Measurements from ENCODE around the gene TARBP1. TPM values are rescaled to one million over a fixed set of nuclear protein-coding genes. Genes with fewer than 3 reads are reported as not detected.

The TARBP1 gene, protein sequence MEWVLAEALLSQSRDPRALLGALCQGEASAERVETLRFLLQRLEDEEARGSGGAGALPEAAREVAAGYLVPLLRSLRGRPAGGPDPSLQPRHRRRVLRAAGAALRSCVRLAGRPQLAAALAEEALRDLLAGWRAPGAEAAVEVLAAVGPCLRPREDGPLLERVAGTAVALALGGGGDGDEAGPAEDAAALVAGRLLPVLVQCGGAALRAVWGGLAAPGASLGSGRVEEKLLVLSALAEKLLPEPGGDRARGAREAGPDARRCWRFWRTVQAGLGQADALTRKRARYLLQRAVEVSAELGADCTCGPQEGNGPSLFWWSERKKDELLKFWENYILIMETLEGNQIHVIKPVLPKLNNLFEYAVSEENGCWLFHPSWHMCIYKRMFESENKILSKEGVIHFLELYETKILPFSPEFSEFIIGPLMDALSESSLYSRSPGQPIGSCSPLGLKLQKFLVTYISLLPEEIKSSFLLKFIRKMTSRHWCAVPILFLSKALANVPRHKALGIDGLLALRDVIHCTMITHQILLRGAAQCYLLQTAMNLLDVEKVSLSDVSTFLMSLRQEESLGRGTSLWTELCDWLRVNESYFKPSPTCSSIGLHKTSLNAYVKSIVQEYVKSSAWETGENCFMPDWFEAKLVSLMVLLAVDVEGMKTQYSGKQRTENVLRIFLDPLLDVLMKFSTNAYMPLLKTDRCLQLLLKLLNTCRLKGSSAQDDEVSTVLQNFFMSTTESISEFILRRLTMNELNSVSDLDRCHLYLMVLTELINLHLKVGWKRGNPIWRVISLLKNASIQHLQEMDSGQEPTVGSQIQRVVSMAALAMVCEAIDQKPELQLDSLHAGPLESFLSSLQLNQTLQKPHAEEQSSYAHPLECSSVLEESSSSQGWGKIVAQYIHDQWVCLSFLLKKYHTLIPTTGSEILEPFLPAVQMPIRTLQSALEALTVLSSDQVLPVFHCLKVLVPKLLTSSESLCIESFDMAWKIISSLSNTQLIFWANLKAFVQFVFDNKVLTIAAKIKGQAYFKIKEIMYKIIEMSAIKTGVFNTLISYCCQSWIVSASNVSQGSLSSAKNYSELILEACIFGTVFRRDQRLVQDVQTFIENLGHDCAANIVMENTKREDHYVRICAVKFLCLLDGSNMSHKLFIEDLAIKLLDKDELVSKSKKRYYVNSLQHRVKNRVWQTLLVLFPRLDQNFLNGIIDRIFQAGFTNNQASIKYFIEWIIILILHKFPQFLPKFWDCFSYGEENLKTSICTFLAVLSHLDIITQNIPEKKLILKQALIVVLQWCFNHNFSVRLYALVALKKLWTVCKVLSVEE (N-terminal part only)
- total RNA-seq: 10 to 100 TPM; 13.2 to 39.2 (median 27.6) TPM

DNA sequence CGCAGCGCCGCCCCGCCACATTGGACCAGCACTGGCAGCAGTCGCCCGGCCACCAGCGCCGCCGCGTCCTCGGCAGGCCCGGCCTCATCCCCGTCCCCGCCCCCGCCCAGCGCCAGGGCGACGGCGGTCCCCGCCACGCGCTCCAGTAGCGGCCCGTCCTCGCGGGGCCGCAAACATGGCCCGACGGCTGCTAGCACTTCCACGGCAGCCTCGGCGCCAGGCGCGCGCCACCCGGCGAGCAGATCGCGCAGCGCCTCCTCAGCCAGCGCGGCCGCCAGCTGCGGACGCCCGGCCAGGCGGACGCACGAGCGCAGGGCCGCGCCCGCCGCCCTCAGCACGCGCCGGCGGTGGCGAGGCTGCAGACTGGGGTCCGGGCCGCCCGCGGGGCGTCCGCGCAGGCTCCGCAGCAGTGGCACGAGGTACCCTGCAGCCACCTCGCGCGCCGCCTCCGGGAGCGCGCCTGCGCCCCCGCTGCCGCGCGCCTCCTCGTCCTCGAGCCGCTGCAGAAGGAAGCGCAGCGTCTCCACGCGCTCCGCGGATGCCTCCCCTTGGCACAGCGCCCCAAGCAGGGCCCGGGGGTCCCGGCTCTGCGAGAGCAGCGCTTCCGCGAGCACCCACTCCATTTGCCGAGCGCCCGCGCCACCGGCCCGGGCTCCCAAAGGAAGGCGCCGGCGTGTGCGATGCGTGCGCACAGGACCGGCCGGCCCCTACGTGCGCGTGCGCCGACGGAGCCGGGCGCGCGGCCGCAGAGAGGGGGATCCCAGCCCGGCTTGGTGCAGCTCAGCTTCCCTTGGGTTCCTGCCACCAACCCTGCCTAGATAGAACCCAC lies at the start of gene TARBP1:
Gene TARBP1 (minus strand): TSS at position 699 of the 829 bp plus-strand sequence. CDS start 76 bp downstream, at position 623.
- peaks cover 0 to 28% (median 0%) of the 10 kb centered on the region in 3 donors for H3K4me1 ChIP-seq
- H3K9me3 ChIP-seq: no peaks in the 10 kb centered on the region
- intact Hi-C loops (cut with DNase I): no loop called here
- no peaks in the 10 kb centered on the region for H3K36me3 ChIP-seq
- peak within 1 kb of the TSS; percentile 72 to 94 (median 86) for H3K4me3 ChIP-seq
- no peak for DNase-seq
- H3K27ac ChIP-seq: peak within 1 kb of the TSS; percentile 87 to 98 (median 92)
- WGBS, 2 donors: 0% methylated on average over 19 of the region's 122 CpGs; no CpG with 5 or more reads in 1 of the 2 donors
- TF ChIP-seq, protein P1, sequence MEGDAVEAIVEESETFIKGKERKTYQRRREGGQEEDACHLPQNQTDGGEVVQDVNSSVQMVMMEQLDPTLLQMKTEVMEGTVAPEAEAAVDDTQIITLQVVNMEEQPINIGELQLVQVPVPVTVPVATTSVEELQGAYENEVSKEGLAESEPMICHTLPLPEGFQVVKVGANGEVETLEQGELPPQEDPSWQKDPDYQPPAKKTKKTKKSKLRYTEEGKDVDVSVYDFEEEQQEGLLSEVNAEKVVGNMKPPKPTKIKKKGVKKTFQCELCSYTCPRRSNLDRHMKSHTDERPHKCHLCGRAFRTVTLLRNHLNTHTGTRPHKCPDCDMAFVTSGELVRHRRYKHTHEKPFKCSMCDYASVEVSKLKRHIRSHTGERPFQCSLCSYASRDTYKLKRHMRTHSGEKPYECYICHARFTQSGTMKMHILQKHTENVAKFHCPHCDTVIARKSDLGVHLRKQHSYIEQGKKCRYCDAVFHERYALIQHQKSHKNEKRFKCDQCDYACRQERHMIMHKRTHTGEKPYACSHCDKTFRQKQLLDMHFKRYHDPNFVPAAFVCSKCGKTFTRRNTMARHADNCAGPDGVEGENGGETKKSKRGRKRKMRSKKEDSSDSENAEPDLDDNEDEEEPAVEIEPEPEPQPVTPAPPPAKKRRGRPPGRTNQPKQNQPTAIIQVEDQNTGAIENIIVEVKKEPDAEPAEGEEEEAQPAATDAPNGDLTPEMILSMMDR (IDR thresholded peaks at IDR 0.05): peak in 2 of 6 experiments; percentile 27 to 35
- peak in 2 of 4 donors; percentile 39 to 76 for TF ChIP-seq POLR2A (IDR thresholded peaks at IDR 0.05)
- peaks cover 0 to 6% (median 0%) of the 10 kb centered on the region in 4 donors for H3K27me3 ChIP-seq

DNA sequence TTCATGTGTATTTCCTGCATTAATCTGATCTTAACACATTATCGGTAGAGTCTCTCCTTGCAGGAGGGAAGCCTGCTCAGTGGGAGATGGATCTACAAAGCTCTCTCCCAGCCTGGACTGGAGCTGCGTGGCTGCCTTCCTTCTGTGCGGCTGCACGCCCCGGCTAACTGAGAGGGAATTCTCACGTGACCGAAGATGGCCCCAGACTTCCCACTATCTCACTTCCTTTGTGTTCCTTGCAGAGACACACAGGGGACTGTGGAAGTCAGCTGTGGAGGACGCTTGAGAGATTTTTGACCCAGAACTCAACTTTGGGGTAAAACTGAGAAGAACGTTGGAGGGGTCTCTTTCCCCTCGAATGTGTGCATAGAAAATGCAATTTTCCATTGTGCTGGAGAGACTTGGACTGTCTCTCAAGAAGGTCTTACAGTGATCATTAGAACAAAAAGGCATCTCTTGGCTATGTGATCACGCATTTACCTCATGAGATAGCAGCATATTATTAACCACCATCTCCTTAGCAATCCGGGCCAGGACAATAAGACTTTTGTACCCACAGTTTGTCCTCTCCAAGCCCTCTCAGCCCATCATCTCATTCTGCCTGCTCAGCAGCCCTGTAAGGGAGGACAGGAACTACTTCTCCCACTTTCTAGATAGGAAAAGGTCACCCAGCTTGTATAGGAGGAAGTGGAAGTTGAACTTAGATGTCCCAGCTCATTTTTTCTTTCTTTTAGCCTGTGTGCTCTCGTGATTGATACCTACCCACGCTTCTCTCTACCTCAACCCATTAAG lies 49.3 kb upstream of the TARBP1 start:
- DNase-seq: no peak
- WGBS, 2 donors: 74 to 82% methylated on average over 9 to 14 of the region's 14 CpGs
- no peaks in the 10 kb centered on the region for H3K36me3 ChIP-seq
- no peaks in the 10 kb centered on the region for H3K27me3 ChIP-seq
- no peak for TF ChIP-seq POLR2A (IDR thresholded peaks at IDR 0.05)
- TF ChIP-seq, protein P1 (IDR thresholded peaks at IDR 0.05): no peak
- H3K9me3 ChIP-seq: no peaks in the 10 kb centered on the region
- no peak overlapping the region for H3K4me3 ChIP-seq
- intact Hi-C loops (cut with DNase I): no loop called here
- H3K4me1 ChIP-seq: peaks cover 40 to 70% (median 52%) of the 10 kb centered on the region in 3 donors
- H3K27ac ChIP-seq: peak overlapping the region in 3 of 4 donors; percentile 60 to 99 (median 98)

DNA sequence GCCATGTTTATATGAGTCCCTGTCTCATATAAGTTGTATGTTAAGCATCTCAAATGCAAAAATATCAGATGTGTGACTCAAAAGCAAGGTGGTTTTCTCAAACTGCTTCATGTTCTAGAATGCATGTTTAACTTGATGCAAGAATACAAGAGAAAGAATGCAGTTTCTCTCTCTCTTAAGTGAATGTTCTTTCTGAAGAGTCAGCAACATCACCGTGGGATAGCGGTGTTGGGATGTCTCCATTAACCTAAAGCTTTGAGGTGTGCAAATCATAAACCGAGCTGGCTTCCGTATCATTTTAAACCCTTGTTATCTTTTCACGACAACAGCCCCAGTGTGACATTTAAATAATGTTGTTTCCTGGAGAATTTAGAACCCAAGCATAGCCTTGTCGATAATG lies 48.4 kb upstream of the TARBP1 start:
- TF ChIP-seq POLR2A (IDR thresholded peaks at IDR 0.05): no peak
- TF ChIP-seq, protein P1 (IDR thresholded peaks at IDR 0.05): no peak
- DNase-seq: no peak
- 86 to 91% methylated on average over 6 of the region's 6 CpGs for WGBS, 2 donors
- no peak overlapping the region for H3K27ac ChIP-seq
- H3K9me3 ChIP-seq: no peaks in the 10 kb centered on the region
- H3K4me3 ChIP-seq: no peak overlapping the region
- intact Hi-C loops (cut with DNase I): no loop called here
- H3K36me3 ChIP-seq: no peaks in the 10 kb centered on the region
- no peaks in the 10 kb centered on the region for H3K27me3 ChIP-seq
- peaks cover 34 to 70% (median 50%) of the 10 kb centered on the region in 3 donors for H3K4me1 ChIP-seq

DNA sequence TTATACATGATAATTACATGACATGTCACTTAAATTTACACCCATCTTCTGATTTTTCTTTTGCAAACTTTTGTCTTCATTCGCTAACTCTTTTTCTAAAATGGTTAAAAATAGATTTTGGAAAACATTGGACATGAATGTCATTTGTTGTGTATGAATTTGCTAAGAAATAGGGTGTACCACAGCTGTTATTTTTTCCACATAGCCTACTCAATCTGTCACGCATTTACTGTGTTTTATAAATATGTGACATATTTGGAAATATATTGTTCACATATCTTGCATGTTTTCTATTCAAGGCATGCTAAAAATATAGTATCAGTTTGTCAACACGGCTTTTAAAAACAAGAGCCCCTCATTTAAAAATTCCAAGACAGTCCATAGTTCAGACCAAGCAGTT lies 47.9 kb upstream of the TARBP1 start:
- Histone ChIP-seq H3K27ac (no peak overlapping the region), H3K4me1 (peaks cover 31 to 70% (median 48%) of the 10 kb centered on the region in 3 donors), H3K9me3 (no peaks in the 10 kb centered on the region), H3K27me3 (no peaks in the 10 kb centered on the region), H3K4me3 (no peak overlapping the region), H3K36me3 (no peaks in the 10 kb centered on the region)
- no peak for DNase-seq
- TF ChIP-seq POLR2A (IDR thresholded peaks at IDR 0.05): no peak
- TF ChIP-seq, protein P1 (IDR thresholded peaks at IDR 0.05): no peak
- intact Hi-C loops (cut with DNase I): no loop called here
- 55 to 62% methylated on average over 3 of the region's 3 CpGs for WGBS, 2 donors

Data from esophagus squamous epithelium (tissue), 5 donors.